ENCODE data around the gene PPL. TPM values are rescaled to one million over a fixed set of nuclear protein-coding genes. Genes with fewer than 3 reads are reported as not detected.

Gene PPL
- total and polyA plus RNA-seq, 2 of the 8 experiments (the other 6 are each of a cell fraction or from before 2014, with no cell fraction given): 11.3 to 29.5 TPM

DNA sequence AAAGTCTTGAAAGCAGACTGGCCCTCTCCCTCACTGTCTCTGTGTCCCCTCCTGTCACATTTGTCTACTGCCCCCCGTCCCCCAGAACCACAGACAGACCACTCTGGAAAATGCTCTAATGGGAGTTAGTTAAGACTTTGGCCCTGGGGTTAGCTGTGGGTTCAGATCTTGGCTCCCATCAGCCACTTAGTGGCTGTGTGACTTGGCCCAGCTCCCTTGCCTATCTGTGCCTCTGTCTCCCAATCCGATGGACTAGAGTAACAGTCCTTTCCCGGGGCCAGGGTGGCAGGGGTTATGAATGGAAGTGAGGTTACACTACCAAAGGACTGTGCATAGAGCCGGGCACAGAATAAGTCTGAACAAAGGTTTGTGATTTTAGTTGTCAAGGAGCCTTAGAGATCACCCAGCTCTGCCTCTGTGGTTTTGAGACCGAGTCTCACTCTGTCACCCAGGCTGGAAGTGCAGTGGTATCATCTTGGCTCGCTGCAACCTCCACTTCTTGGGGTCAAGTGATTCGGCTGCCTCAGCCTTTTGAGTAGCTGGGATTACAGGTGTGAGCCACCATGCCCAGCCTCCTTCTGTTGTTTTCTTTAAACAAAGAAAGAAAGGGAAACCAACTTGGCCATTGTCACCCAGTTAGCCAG lies 23.7 kb downstream of the PPL start (continued):
- no peak for TF ChIP-seq TCF12 (IDR thresholded peaks at IDR 0.05; ENCODE audit: low read depth, low read length)

Measured in H1 (cell line).